Keratinocyte (primary cell): ENCODE data around the gene MRFAP1. TPM values are rescaled to one million over a fixed set of nuclear protein-coding genes. Genes with fewer than 3 reads are reported as not detected.

Experiments used
- DNase-seq: peaks from one replicate; pipeline ENCODE4 v3.0.0-alpha.2; 2011; ENCODE audit warnings: low read depth, missing footprints, low spot score
- FAIRE-seq: peaks from 2 replicates; lab custom pipeline; 2011; peaks lifted over from hg19 to GRCh38; lab: Jason Lieb, UNC
- H2AFZ ChIP-seq: 2 replicates; pipeline ENCODE4 v1.6.0; 2012; ENCODE audit warnings: low read length, control low read depth, inconsistent platforms; ENCODE audit not compliant: control insufficient read depth
- H3K27ac ChIP-seq: 2 replicates; pipeline ENCODE4 v1.5.1; 2011; ENCODE audit warnings: low read length; ENCODE audit not compliant: control insufficient read depth, insufficient read depth
- H3K27me3 ChIP-seq: 3 replicates; pipeline ENCODE4 v1.6.0; 2011; ENCODE audit warnings: low read length; ENCODE audit not compliant: control insufficient read depth, insufficient read depth; ENCODE audit errors: extremely low read depth
- H3K36me3 ChIP-seq, 2 experiments: 2 replicates in 1 of 2; 3 replicates in 1 of 2; pipeline ENCODE4 v1.5.1; 2011; ENCODE audit warnings: low read length in 2 of 2, mild to moderate bottlenecking in 1 of 2; ENCODE audit not compliant: control insufficient read depth in 2 of 2, insufficient read depth in 2 of 2; ENCODE audit errors: extremely low read depth in 1 of 2
- H3K4me1 ChIP-seq: 3 replicates; pipeline ENCODE4 v1.5.1; 2011; ENCODE audit warnings: low read length; ENCODE audit not compliant: control insufficient read depth, insufficient read depth; ENCODE audit errors: extremely low read depth
- H3K4me2 ChIP-seq: 3 replicates; pipeline ENCODE4 v1.6.0; 2011; ENCODE audit warnings: low read depth, low read length; ENCODE audit not compliant: control insufficient read depth, insufficient read depth; ENCODE audit errors: extremely low read depth
- H3K4me3 ChIP-seq, 3 experiments: fragments of 200-600 bp in 1 of 3; sonication (generic) in 1 of 3; 2 replicates in 2 of 3; 3 replicates in 1 of 3; pipeline ENCODE4 v1.5.1; 2011 to 2016; ENCODE audit warnings: low read length in 3 of 3, mild to moderate bottlenecking in 3 of 3, control low read depth in 2 of 3, inconsistent platforms in 1 of 3, low read depth in 1 of 3, mixed read lengths in 1 of 3, mixed run types in 1 of 3, moderate library complexity in 1 of 3; ENCODE audit not compliant: control insufficient read depth in 2 of 3, insufficient read depth in 2 of 3; ENCODE audit errors: extremely low read depth in 1 of 3
- H3K79me2 ChIP-seq: 2 replicates; pipeline ENCODE4 v1.6.0; 2012; ENCODE audit warnings: low read length; ENCODE audit not compliant: control insufficient read depth, insufficient read depth
- H3K9ac ChIP-seq: 3 replicates; pipeline ENCODE4 v1.6.0; 2011; ENCODE audit warnings: low read length; ENCODE audit not compliant: control insufficient read depth, insufficient read depth; ENCODE audit errors: extremely low read depth
- H3K9me1 ChIP-seq: 3 replicates; pipeline ENCODE4 v1.6.0; 2011; ENCODE audit warnings: low read length; ENCODE audit not compliant: control insufficient read depth, insufficient read depth; ENCODE audit errors: extremely low read depth
- H3K9me3 ChIP-seq: 2 replicates; pipeline ENCODE4 v1.5.1; 2012; ENCODE audit warnings: low read depth, low read length; ENCODE audit not compliant: control insufficient read depth
- H4K20me1 ChIP-seq: 3 replicates; pipeline ENCODE4 v1.6.0; 2011; ENCODE audit warnings: low read length; ENCODE audit not compliant: control insufficient read depth, insufficient read depth; ENCODE audit errors: extremely low read depth
- CTCF ChIP-seq, 3 experiments: IDR thresholded peaks in 1 of 3; conservative IDR thresholded peaks in 1 of 3; optimal IDR thresholded peaks in 1 of 3; 2 replicates in 2 of 3; 3 replicates in 1 of 3; pipeline versions ENCODE3 to v1.5.1; 2011; ENCODE audit warnings: low read length in 3 of 3, mild to moderate bottlenecking in 3 of 3, moderate library complexity in 2 of 3, control low read depth in 1 of 3, inconsistent platforms in 1 of 3; ENCODE audit not compliant: insufficient read depth in 2 of 3; ENCODE audit errors: extremely low read depth in 1 of 3
- EZH2 ChIP-seq: IDR thresholded peaks from one replicate; pipeline ENCODE4 v1.6.1; 2012; ENCODE audit warnings: inconsistent platforms, mild to moderate bottlenecking, low read length, moderate library complexity
- dilution Hi-C: fragments of 300-500 bp; cut with MboI; formaldehyde crosslinking; loops from one replicate; pipeline ENCODE4 v1.7.0; 2020; ENCODE audit warnings: low sequenced_read_pairs; ENCODE audit not compliant: extremely low pct_ligation_motif_present
- polyA plus RNA-seq, 5 experiments: library from polyadenylated mRNA; depleted of rRNA in 3 of 5; stranded (reverse) in 3 of 5; stranded (forward) in 1 of 5; unstranded in 1 of 5; fragments of >200 nt; gene quantifications; 1 replicate in 1 of 5; 2 replicates in 3 of 5; 3 replicates in 1 of 5; pipeline versions ENCODE4 v1.2.1 to v1.2.3, GENCODE V29; 2011 to 2012; ENCODE audit warnings: missing spikeins in 2 of 5, low read depth in 1 of 5, low replicate concordance in 1 of 5

MRFAP1 gene
- polyA plus RNA-seq, 1 donor (not counting 4 experiments of a cell fraction or from before 2014, with no cell fraction given): 275 TPM

DNA sequence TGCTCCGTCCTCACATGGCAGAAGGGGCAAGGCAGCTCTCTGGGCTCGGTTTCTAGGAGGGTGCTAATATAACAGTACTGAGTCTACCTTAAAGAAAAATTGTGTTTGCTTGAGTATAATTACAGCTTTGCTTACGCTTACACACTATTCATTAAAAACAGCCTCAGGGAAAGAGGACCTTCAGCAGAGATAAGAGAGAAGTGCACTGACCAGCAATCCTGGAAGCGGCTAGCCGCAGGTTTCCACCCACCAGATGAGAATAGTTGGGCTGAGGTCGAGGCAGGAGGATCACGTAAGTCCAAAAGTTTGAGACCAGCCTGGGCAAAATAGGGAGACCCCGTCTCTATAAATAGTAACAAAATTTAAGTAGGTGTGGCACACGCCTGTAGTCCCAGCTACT is 15.2 kb upstream of the MRFAP1 start:
- Histone ChIP-seq H3K9me1 (no peaks in the 10 kb centered on the region), H3K79me2 (no peaks in the 10 kb centered on the region), H3K27me3 (no peaks in the 10 kb centered on the region), H3K4me3 (no peak overlapping the region), H4K20me1 (no peaks in the 10 kb centered on the region), H3K36me3 (no peaks in the 10 kb centered on the region), H2AFZ (no peak overlapping the region), H3K4me2 (no peak overlapping the region), H3K4me1 (no peaks in the 10 kb centered on the region), H3K9ac (no peak overlapping the region), H3K9me3 (no peaks in the 10 kb centered on the region), H3K27ac (no peak overlapping the region)
- TF ChIP-seq CTCF (optimal IDR thresholded peaks at IDR 0.05 in 1 of 3, IDR thresholded peaks at IDR 0.05 in 1 of 3, conservative IDR thresholded peaks at IDR 0.05 in 1 of 3; ENCODE audit: extremely low read depth in 1 of 3, insufficient read depth in 2 of 3, low read length in 3 of 3): no peak
- TF ChIP-seq EZH2: no peak
- FAIRE-seq: no peak
- dilution Hi-C loops: no loop called here
- no peak for DNase-seq

DNA sequence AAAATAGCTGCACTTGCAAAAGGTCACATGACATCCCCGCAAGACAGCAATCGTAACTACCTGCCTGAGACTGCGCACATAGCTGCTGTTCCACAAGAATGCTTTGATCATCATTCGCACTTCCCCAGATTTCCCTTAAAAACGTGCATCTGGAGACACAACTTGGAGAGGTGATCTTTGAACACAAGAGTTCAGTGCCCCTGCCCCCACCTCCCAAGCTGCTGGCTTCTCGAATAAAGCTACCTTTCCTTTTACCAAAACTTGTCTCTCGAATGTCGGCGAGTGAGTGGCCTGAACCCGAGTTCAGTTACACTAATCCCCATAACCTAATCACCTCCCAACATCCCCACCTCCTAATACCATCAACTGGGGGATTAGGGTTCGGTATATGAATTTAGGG is 14.4 kb upstream of the MRFAP1 start:
- dilution Hi-C loops: no loop called here
- Histone ChIP-seq H3K79me2 (no peaks in the 10 kb centered on the region), H3K9me3 (no peaks in the 10 kb centered on the region), H4K20me1 (no peaks in the 10 kb centered on the region), H3K9me1 (no peaks in the 10 kb centered on the region), H3K27me3 (no peaks in the 10 kb centered on the region), H2AFZ (no peak overlapping the region), H3K9ac (no peak overlapping the region), H3K4me1 (no peaks in the 10 kb centered on the region), H3K4me3 (no peak overlapping the region), H3K27ac (no peak overlapping the region), H3K36me3 (no peaks in the 10 kb centered on the region), H3K4me2 (no peak overlapping the region)
- DNase-seq: no peak
- FAIRE-seq: no peak
- TF ChIP-seq CTCF (optimal IDR thresholded peaks at IDR 0.05 in 1 of 3, IDR thresholded peaks at IDR 0.05 in 1 of 3, conservative IDR thresholded peaks at IDR 0.05 in 1 of 3; ENCODE audit: extremely low read depth in 1 of 3, insufficient read depth in 2 of 3, low read length in 3 of 3) (no peak), EZH2 (no peak)
